ENCODE results near the gene SH3RF2. TPM values are rescaled to one million over a fixed set of nuclear protein-coding genes. Genes with fewer than 3 reads are reported as not detected.

The SH3RF2 gene
- total and polyA plus RNA-seq, 9 of the 15 experiments (the other 6 are each of a cell fraction or from before 2014, with no cell fraction given), result 0.05 TPM; not detected in 8

- DNase-seq (ENCODE audit: extremely low read depth in 1 of 4, low spot score in 3 of 4) (no peak), FAIRE-seq (peak; percentile 32)
- peaks cover 0 to 4% of the 10 kb centered on the region in 2 experiments; a peak in 2 of 5 replicates for H3K4me1 ChIP-seq (replicated peaks in 1 of 2; ENCODE audit: control insufficient read depth in 2 of 2, insufficient read depth in 2 of 2, low read length in 2 of 2)
- TF ChIP-seq ZNF140 (CRISPR knock-in tag; IDR thresholded peaks at IDR 0.05) (no peak), BACH1 (tag; IDR thresholded peaks at IDR 0.05) (no peak), PHB2 (IDR thresholded peaks at IDR 0.05; ENCODE audit: low read depth) (no peak), CCAR2 (IDR thresholded peaks at IDR 0.05; ENCODE audit: low read depth, low read length) (no peak), SMARCA4 (IDR thresholded peaks at IDR 0.05) (no peak), TAF9B (IDR thresholded peaks at IDR 0.05; ENCODE audit: partially characterized antibody) (no peak), CBFA2T3 (IDR thresholded peaks at IDR 0.05) (0 out of 2 replicates have a peak, but pooled peaks have one; percentile 32), FOXO4 (CRISPR knock-in tag; IDR thresholded peaks at IDR 0.05) (no peak), HMG20A (CRISPR knock-in tag; conservative IDR thresholded peaks at IDR 0.05) (no peak), TCF3 (CRISPR knock-in tag; IDR thresholded peaks at IDR 0.05) (peak; percentile 25; the same call in 1 of the 2 replicates), GTF3C2 (IDR thresholded peaks at IDR 0.05; ENCODE audit: borderline replicate concordance, extremely low read depth, insufficient read length) (no peak), DLX4 (CRISPR knock-in tag; IDR thresholded peaks at IDR 0.05) (no peak), ELF1 (tag; IDR thresholded peaks at IDR 0.05) (no peak), ZNF165 (CRISPR knock-in tag; IDR thresholded peaks at IDR 0.05; ENCODE audit: borderline replicate concordance) (no peak), PATZ1 (CRISPR knock-in tag; IDR thresholded peaks at IDR 0.05; ENCODE audit: borderline replicate concordance) (no peak), ARID1B (IDR thresholded peaks at IDR 0.05) (peak; percentile 38; the same call in 1 of the 2 replicates), LARP7 (IDR thresholded peaks at IDR 0.05) (no peak)
These were observed 5.2 kb downstream of the SH3RF2 start for GRCh38 chr5:145941448-145942130.

More at GRCh38 chr5:145941448-145942130, 5.2 kb downstream of the SH3RF2 start:
- no peak overlapping the region for H3K4me2 ChIP-seq (ENCODE audit: insufficient read depth, low read length)
- H3K4me3 ChIP-seq, result no peak overlapping the region
- H3K79me2 ChIP-seq (ENCODE audit: control insufficient read depth, insufficient read depth, low read length), result no peaks in the 10 kb centered on the region
- intact Hi-C loops (cut with micrococcal nuclease), result no loop called here
- ChIA-PET CTCF (ENCODE audit: low intra/inter-chr PET ratio) (no interaction called here), POLR2A (interaction anchor here (0.6 kb wide), 1 partner anchor 47 kb away, joined by 3 read pairs; no protein-coding TSS in a partner anchor)
- in situ Hi-C loops (cut with MboI), result no loop called here
- H3K36me3 ChIP-seq (ENCODE audit: control insufficient read depth, insufficient read depth, low read length), result no peaks in the 10 kb centered on the region
- H3K27ac ChIP-seq (ENCODE audit: extremely low read depth, low read depth, low read length), result no peak overlapping the region
- H3K27me3 ChIP-seq (ENCODE audit: control insufficient read depth in 2 of 2, insufficient read depth in 2 of 2, low read length in 2 of 2), result peaks cover 17 to 22% of the 10 kb centered on the region in 2 experiments; a peak in 4 of 5 replicates
- no peaks in the 10 kb centered on the region; the same call in 1 of the 2 replicates for H4K20me1 ChIP-seq (replicated peaks; ENCODE audit: control insufficient read depth, insufficient read depth, low read length)
- no TSS peak for BruUV-seq (replicated peaks)
- WGBS (ENCODE audit: insufficient coverage, low coverage, missing lambda C conversion rate), result 0% methylated on average over 3 of the region's 3 CpGs
- no peak for ATAC-seq
- H3K9me1 ChIP-seq (ENCODE audit: control insufficient read depth, insufficient read depth, low read length), result no peaks in the 10 kb centered on the region
- H3K9me3 ChIP-seq (replicated peaks; ENCODE audit: control insufficient read depth, insufficient read depth, low read depth, low read length), result no peaks in the 10 kb centered on the region
- no peak overlapping the region for H3K9ac ChIP-seq (ENCODE audit: insufficient read depth in 1 of 2, low read depth in 2 of 2, low read length in 2 of 2)
- H2AFZ ChIP-seq (ENCODE audit: low read depth, low read length), result no peak overlapping the region

Data from K562 (cell line).